Activated T-helper 1 cell treated with Interleukin-2 at 50 U/mL for 16 hours (primary cell): ENCODE measurements around the gene ZBTB20.

Experiments used
- DNase-seq: peaks from one replicate; pipeline ENCODE4 v3.0.0-alpha.2; 2020; ENCODE audit warnings: low read depth

Gene ZBTB20

GRCh38 chr3:114624571-114625181, 522.4 kb downstream of the ZBTB20 start:
- no peak for DNase-seq

DNA sequence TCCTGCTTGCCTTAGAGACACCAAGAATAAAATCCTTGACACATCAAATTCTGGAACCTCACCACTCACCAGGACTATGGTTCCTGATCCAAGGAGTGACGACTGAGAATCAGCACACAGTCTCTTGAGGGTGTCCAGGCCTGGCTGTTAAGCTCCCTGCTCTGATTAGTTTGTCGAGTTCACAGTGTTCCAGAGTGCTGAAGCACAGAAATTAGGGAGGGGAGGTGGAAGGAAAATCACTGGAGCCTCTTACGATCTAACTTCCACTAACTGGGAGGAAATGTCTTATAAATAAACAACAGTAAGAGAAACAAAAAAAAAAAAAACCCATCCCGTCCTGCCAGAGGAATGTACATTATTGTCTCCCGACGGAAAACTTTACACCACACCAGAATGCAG, 523.0 kb downstream of the ZBTB20 start:
- DNase-seq: no peak

DNA sequence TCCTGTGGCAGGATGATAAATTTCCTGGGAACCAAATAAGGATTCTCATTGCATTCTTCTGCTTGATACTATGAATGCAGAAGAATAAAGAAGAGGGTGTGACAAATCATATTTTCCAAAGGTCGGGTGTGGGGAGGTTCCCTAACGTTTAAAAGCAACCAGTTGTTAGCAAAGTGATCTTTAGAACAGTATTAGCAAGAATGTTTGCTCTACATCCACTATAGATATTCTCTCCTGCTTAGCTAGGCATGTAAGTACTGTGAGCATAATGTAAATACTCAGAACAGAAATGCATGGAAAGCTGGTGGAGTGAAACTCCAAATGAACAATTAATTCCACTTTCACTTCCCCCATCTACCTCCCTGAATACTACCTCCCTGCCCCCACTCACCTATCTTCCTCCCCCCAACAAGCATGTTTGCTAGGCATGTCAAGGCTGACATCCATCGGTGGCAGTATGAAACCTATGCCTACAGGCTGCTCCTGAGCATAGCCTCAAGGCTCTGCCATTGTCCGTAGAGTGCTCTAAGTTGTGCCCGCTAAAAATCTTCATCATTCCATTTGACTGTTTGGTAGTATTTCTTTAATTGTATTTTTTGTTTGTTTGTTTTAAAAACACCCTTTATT, 523.6 kb downstream of the ZBTB20 start:
- no peak for DNase-seq

- no peak for DNase-seq
These were observed 525.1 kb downstream of the ZBTB20 start for GRCh38 chr3:114622001-114622400.

- no peak for DNase-seq
These were observed 527.3 kb downstream of the ZBTB20 start for GRCh38 chr3:114619771-114620170.

DNA sequence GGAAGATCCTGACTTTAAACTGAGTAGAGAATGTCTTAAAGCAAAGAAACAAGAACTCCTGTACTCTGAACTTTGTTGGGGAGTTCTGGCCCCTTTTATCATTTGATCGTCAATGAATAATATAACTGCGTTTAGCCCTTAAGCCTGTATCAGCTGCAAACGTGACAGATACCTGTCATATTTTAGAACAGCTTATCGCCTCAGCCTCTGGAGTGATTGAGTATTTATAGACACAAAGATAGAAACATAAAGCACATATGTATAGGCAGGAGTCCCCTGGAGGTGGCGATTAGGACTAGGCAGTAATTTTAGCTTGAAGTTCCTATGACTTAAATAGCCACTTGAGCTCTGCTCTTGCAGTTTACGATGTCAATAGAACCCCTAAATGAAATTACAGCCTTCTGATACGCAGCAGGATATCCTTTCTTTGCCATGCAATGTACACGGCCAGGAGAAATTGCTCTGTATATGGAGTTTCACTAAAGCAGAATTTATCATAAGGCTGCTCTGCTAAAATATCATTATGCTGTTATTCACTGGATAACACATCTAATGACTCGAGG, 531.5 kb downstream of the ZBTB20 start:
- DNase-seq: no peak

GRCh38 chr3:114609973-114610630, 537.0 kb downstream of the ZBTB20 start:
- no peak for DNase-seq

DNA sequence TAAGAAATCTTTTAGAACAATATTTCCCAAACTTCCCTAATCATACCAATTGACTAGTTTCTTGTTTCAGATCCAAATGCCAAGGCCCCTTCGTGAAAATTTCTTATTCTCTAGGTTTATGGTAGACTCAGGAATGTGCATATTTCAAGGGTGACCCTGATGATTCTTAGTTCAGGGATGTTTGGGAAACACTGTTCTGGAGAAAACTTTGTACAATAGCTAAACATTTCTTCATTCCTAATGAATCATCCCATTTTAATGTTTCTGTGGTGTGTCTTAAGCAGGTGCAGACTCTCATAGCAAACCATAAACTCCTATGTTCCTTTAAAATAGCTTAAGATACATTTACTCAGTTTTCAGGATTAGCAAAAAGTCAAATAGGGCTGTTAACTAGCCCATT, 538.8 kb downstream of the ZBTB20 start:
- DNase-seq: no peak

DNA sequence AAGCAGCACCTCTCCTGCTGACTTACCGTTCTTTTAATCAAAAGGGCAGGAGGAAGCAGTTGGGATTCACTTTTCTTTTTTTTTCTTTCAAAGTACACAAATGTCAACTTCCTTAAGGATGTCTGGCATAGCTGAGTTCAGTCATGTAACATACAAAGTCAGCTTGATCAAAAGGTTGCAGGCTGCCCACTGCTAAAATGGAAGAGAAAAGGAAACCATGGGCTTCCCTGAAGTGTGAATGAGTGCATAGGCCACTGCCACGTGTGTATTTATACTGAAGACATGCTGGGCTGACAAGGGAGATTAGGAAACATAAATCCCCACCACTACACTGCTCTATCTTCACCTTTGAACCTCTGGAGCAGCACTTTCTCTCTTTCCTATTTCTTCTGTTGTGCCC, 540.8 kb downstream of the ZBTB20 start:
- no peak for DNase-seq

DNA sequence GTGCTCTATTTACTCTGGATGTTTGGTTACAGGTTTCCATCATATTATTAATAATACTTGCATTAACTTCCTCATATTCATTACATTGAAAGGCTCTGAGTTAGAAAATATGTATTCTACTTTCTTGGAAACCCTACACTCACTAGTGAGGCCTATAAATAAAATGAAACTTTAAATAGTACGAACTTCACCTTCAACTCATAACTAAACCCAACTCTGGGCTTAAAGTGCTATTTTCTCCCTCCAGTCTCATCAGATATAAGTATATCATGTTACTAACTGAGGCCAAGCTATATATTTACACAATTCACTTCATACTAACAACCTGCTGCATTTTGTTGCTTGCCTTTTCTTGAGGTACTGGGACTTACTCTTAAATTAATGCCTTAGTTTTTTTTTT, 546.5 kb downstream of the ZBTB20 start:
- no peak for DNase-seq

DNA sequence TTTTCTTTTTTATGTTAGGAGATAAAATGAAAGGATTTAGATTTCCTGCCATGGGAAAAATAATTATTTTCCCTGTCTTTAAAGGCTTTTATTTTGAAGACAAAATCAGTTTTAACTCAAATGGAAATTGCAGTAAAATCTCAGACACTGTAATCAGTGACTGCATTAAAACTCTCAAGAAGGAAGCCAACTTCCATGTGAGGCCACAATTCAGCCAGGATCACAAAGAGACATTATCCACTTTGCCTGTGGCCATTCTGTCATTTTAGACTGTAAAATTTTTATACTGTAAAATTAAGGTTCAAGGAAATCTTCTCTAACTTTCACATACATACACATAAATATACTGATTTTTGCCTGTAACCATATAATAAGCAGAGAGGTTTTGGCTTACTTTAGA, 549.2 kb downstream of the ZBTB20 start:
- DNase-seq: no peak

GRCh38 chr3:114597012-114597411, 550.1 kb downstream of the ZBTB20 start:
- DNase-seq: no peak

DNA sequence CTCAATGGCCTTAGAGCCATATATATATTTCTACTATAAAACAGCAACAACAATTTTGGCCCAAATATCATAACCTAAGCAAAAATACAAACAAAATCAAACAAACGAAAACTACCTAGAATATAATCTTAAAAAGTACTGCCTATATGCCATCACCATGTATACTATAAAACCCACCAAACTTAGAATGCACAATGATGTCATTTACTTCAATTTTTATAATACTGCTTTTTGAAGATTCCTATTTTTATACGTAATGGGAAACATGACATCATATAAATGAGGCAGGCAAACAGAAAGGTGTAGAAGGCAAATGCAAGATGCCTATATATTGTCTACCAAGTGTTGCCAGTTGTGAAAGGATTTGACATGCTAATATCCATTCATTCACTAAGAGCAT, 550.9 kb downstream of the ZBTB20 start:
- DNase-seq: no peak

DNA sequence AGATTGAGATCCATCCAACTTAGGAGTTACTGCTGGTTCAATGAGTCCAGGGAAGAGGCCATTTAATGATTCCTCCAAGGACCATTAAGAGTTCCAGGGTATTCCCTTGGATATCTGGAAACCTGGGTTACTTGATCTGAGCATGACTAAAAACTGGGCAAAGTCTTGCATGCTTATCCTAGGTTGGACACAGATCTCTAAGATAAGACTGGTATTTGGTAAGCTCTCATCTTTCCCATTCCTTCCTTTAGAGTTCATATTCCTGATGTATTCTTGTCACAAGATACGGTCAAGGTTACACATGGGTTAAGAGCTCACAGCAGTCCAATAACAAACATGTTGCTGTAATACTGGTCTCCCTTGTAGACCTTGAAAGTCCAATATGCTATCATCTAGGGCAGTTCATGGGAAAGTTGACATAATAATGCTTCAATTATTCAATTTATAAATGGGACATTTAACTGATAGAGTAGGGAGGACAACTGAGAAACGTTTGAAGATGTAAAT, 551.5 kb downstream of the ZBTB20 start:
- no peak for DNase-seq

DNA sequence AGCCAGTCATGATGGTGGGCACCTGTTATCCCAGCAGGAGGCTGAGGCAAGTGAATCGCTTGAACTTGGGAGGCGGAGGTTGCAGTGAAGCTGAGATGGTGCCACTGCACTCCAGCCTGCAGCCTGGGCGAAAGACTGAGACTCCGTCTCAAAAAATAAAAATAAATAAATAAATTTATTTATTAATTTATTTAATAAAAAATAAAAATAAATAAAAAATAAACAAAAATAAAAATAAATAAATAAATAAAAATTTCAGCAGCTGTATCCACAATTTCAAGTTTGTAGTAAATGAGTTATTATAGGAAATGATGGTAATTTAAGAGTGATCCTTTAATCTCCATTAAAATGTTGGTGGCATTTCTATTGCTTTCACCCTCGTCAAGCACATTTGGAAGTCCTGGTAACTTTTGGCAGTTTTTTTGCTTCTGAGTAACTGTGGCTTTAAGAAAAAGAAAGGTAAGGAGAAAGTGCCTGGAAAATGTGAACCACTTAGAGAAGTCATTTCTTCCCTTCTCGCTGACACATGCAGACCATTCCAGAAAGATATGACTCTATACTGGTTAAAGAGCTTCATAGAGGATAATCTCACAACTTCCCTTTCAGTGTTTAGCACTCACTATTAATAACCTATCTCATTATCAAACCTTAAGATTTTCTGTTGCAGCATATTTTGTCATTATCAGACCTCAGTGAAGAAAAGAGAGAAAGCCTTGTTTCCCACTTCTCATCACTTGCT, 556.6 kb downstream of the ZBTB20 start:
- no peak for DNase-seq

- DNase-seq: no peak
These were observed 559.1 kb downstream of the ZBTB20 start for GRCh38 chr3:114587986-114588385.

DNA sequence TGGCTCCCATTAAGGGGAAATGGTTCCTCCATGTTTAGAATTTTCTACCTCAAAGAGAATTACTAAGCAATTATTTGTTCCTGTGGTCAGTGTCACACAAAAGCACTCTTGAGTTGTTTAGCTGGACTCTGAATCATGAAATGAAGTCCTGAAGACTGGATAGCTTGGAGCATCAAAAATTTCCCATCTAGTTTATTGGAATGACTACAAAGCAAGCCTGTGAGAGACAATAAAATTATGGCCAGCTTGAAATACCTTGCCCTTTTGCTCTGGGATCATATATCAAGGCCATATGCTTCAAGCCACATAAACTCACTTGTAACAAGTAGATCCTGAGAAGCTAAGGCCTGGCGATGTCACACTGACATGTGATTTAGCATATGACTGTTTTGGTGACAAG, 561.0 kb downstream of the ZBTB20 start:
- no peak for DNase-seq

DNA sequence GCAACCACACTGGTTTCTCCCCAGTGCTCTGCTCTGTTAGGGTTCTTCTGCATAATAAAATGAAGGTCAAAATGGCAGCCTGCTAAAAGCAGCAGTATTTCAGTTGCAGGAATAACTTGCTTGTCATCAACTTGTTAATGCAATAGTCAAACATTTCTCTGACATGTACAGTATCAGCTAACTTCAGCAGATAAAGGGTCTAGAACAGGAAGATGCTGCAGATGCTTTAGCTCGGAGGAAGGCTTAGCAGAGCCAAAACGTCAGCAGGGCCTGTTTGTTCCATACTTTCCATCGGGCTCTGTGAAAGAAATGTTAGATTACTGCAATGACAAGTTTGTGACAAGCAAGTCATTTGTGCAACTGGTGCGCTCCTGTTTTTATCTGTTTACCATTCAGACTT, 561.4 kb downstream of the ZBTB20 start:
- DNase-seq: no peak

- DNase-seq: no peak
These were observed 562.2 kb downstream of the ZBTB20 start for GRCh38 chr3:114584734-114585371.

GRCh38 chr3:114582929-114583328, 564.2 kb downstream of the ZBTB20 start:
- DNase-seq: no peak

GRCh38 chr3:114572364-114573062, 574.6 kb downstream of the ZBTB20 start:
- DNase-seq: no peak
